Smooth muscle cell (in vitro differentiated cells): ENCODE data around the gene TCF12. TPM values are rescaled to one million over a fixed set of nuclear protein-coding genes. Genes with fewer than 3 reads are reported as not detected.

Source experiments
- DNase-seq: peaks from one replicate; lab custom pipeline; 2025; ENCODE audit not compliant: unreplicated experiment; lab: John Stamatoyannopoulos, UW
- H2AFZ ChIP-seq: fragments of 200-600 bp; sonication (generic); 2 replicates; pipeline ENCODE4 v1.6.0; 2016; ENCODE audit warnings: antibody characterized with exemption, low read depth, mild to moderate bottlenecking
- H3F3A ChIP-seq: fragments of 200-600 bp; sonication (generic); 2 replicates; pipeline ENCODE4 v1.6.0; 2017; ENCODE audit warnings: antibody characterized with exemption, low read depth
- H3K27ac ChIP-seq: fragments of 200-600 bp; sonication (generic); 2 replicates; pipeline ENCODE4 v1.5.1; 2016; ENCODE audit warnings: low read depth, mild to moderate bottlenecking
- H3K27me3 ChIP-seq: fragments of 200-600 bp; sonication (generic); 2 replicates; pipeline ENCODE4 v1.6.1; 2016; ENCODE audit warnings: low read depth, mild to moderate bottlenecking
- H3K36me3 ChIP-seq: fragments of 200-600 bp; sonication (generic); 2 replicates; pipeline ENCODE4 v1.5.1; 2016; ENCODE audit warnings: low read depth
- H3K4me1 ChIP-seq: fragments of 200-600 bp; sonication (generic); 2 replicates; pipeline ENCODE4 v1.5.1; 2016; ENCODE audit warnings: low read depth
- H3K4me2 ChIP-seq: fragments of 200-600 bp; sonication (generic); 2 replicates; pipeline ENCODE4 v1.6.0; 2016; ENCODE audit warnings: mild to moderate bottlenecking
- H3K4me3 ChIP-seq: fragments of 200-600 bp; sonication (generic); 2 replicates; pipeline ENCODE4 v1.5.1; 2016; ENCODE audit warnings: mild to moderate bottlenecking
- H3K79me2 ChIP-seq: fragments of 200-600 bp; sonication (generic); 2 replicates; pipeline ENCODE4 v1.6.0; 2016; ENCODE audit warnings: low read depth, mild to moderate bottlenecking
- H3K9ac ChIP-seq: fragments of 200-600 bp; sonication (generic); 2 replicates; pipeline ENCODE4 v1.6.0; 2016; ENCODE audit warnings: low read depth
- H3K9me3 ChIP-seq: fragments of 200-600 bp; sonication (generic); replicated peaks from 2 replicates; pipeline ENCODE4 v1.5.1; 2016; ENCODE audit warnings: low read depth
- H4K20me1 ChIP-seq: fragments of 200-600 bp; sonication (generic); 2 replicates; pipeline ENCODE4 v1.6.0; 2016; ENCODE audit warnings: low read depth
- CTCF ChIP-seq: fragments of 200-600 bp; sonication (generic); IDR thresholded peaks from 2 replicates; pipeline ENCODE4 v1.5.1; 2017; ENCODE audit warnings: borderline replicate concordance, mild to moderate bottlenecking, antibody characterized with exemption; ENCODE audit not compliant: insufficient read depth, poor library complexity, severe bottlenecking
- WGBS: methylation state at CpG from one replicate; pipeline ENCODE4 v1.1.7; 2016; ENCODE audit warnings: low lambda C conversion rate; 5-methylcytosine and 5-hydroxymethylcytosine counted together
- polyA plus RNA-seq: library from polyadenylated mRNA; unstranded; fragments of >200 nt; fragmentation: Nextera tagmentation; extraction: Ambion mirVana; gene quantifications from 2 replicates; pipeline ENCODE4 v1.2.1, GENCODE V29; 2016
- total RNA-seq: library from RNA; depleted of rRNA; stranded (reverse); fragments of >200 nt; gene quantifications from 2 replicates; pipeline ENCODE4 v1.2.3, GENCODE V29; 2014

TCF12 gene
- total and polyA plus RNA-seq, 2 experiments from 2014 or later: 54.1 to 302 TPM

DNA sequence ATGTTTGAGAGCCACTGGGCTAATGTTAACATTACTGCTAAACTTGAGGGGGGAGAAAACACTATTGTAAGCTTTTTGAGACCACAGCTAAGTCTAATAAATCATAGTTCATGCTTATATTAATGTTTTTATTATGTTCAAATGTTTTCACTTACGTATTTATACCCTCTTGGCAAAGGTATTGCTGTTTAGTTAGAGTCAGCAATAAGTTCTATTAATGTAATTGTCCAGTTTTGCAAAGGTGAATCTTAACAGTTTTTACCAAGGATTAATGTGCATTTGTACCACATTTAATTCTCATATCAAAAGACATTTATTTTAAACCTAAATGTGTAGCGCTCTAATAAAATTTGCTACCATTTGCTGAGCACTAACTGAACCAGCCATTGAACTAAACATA lies 251.2 kb downstream of the TCF12 start:
- Histone ChIP-seq H3K27ac (no peak overlapping the region), H4K20me1 (no peaks in the 10 kb centered on the region), H2AFZ (no peak overlapping the region), H3K27me3 (no peaks in the 10 kb centered on the region), H3K4me1 (no peaks in the 10 kb centered on the region), H3K4me2 (no peak overlapping the region), H3K79me2 (peaks cover 4% of the 10 kb centered on the region), H3K36me3 (peaks cover 6% of the 10 kb centered on the region), H3K9ac (no peak overlapping the region), H3K9me3 (no peaks in the 10 kb centered on the region), H3F3A (no peaks in the 10 kb centered on the region), H3K4me3 (no peak overlapping the region)
- TF ChIP-seq CTCF: no peak
- DNase-seq: no peak
- WGBS: 67% methylated on average over 2 of the region's 2 CpGs

GRCh38 chr15:57171426-57171825 lies 253.0 kb downstream of the TCF12 start:
- WGBS: 100% methylated on average over 1 of the region's 1 CpG
- Histone ChIP-seq H3K4me1 (no peaks in the 10 kb centered on the region), H3F3A (peaks cover 3% of the 10 kb centered on the region), H3K27me3 (no peaks in the 10 kb centered on the region), H3K4me2 (no peak overlapping the region), H3K9ac (no peak overlapping the region), H3K27ac (no peak overlapping the region), H4K20me1 (no peaks in the 10 kb centered on the region), H2AFZ (no peak overlapping the region), H3K9me3 (no peaks in the 10 kb centered on the region), H3K79me2 (peaks cover 4% of the 10 kb centered on the region), H3K4me3 (no peak overlapping the region), H3K36me3 (peaks cover 6% of the 10 kb centered on the region)
- no peak for TF ChIP-seq CTCF
- DNase-seq: no peak

DNA sequence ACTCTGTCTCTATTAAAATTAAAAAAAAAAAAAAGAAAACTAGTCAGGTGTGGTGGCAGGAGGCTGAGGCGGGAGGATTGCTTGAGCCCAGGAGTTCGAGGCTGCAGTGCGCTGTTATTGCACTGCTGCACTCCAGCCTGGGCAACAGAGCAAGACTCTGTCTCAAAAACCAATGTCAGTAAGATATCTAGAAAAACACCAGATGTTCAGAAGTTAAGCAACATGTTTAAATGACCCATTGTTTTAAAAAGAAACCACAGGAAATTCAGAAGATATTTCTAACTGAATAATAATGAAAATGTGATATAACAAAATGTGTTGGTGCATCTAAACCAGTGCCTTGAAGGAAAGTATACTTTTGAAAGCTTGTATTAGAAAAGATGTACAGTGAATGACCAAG lies 254.5 kb downstream of the TCF12 start:
- Histone ChIP-seq H3K79me2 (peaks cover 4% of the 10 kb centered on the region), H3K9me3 (no peaks in the 10 kb centered on the region), H3K4me1 (no peaks in the 10 kb centered on the region), H3K27me3 (no peaks in the 10 kb centered on the region), H3K4me2 (no peak overlapping the region), H3F3A (peaks cover 3% of the 10 kb centered on the region), H3K27ac (no peak overlapping the region), H3K36me3 (peaks cover 6% of the 10 kb centered on the region), H2AFZ (no peak overlapping the region), H3K4me3 (no peak overlapping the region), H3K9ac (no peak overlapping the region), H4K20me1 (peaks cover 5% of the 10 kb centered on the region)
- 97% methylated on average over 3 of the region's 3 CpGs for WGBS
- TF ChIP-seq CTCF: no peak
- no peak for DNase-seq

DNA sequence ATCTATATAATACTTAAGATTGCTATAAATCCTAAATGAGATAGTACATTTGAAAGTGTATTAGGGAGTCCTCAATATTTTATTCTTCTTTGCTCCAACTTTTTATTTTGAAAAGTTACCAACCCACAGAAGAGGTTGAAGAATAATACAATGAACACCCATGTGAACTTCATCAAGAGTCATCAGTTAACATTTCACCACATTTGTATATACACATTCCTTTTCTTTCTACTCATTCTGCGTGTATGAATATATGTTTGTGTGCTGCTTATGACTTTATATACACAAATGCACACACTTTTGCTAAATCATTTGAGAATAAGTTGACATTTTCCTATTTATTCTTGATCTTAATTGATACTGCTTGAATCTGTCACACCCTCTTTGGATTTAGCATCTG lies 264.6 kb downstream of the TCF12 start:
- Histone ChIP-seq H3K9me3 (no peaks in the 10 kb centered on the region), H3K4me3 (no peak overlapping the region), H3K27me3 (no peaks in the 10 kb centered on the region), H3K9ac (no peak overlapping the region), H4K20me1 (no peaks in the 10 kb centered on the region), H3K4me2 (no peak overlapping the region), H3K27ac (peak overlapping the region; percentile 34), H3K36me3 (peaks cover 5% of the 10 kb centered on the region), H2AFZ (no peak overlapping the region), H3K79me2 (no peaks in the 10 kb centered on the region), H3K4me1 (no peaks in the 10 kb centered on the region), H3F3A (no peaks in the 10 kb centered on the region)
- no peak for DNase-seq
- WGBS: 88% methylated on average over 1 of the region's 1 CpG
- TF ChIP-seq CTCF: no peak
